Measurements from ENCODE around the gene KEAP1.

DNA sequence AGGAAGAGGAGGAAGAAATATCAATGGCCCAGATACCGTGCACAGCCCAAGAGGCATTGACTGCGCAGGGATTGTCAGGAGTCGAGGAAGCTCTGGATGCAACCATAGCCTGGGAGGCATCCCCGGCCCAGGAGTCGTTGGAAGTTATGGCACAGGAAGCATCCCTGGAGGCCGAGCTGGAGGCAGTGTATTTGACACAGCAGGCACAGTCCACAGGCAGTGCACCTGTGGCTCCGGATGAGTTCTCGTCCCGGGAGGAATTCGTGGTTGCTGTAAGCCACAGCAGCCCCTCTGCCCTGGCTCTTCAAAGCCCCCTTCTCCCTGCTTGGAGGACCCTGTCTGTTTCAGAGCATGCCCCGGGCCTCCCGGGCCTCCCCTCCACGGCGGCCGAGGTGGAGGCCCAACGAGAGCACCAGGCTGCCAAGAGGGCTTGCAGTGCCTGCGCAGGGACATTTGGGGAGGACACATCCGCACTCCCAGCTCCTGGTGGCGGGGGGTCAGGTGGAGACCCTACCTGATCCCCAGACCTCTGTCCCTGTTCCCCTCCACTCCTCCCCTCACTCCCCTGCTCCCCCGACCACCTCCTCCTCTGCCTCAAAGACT lies 36.0 kb downstream of the KEAP1 start:
- TF ChIP-seq, protein P1, sequence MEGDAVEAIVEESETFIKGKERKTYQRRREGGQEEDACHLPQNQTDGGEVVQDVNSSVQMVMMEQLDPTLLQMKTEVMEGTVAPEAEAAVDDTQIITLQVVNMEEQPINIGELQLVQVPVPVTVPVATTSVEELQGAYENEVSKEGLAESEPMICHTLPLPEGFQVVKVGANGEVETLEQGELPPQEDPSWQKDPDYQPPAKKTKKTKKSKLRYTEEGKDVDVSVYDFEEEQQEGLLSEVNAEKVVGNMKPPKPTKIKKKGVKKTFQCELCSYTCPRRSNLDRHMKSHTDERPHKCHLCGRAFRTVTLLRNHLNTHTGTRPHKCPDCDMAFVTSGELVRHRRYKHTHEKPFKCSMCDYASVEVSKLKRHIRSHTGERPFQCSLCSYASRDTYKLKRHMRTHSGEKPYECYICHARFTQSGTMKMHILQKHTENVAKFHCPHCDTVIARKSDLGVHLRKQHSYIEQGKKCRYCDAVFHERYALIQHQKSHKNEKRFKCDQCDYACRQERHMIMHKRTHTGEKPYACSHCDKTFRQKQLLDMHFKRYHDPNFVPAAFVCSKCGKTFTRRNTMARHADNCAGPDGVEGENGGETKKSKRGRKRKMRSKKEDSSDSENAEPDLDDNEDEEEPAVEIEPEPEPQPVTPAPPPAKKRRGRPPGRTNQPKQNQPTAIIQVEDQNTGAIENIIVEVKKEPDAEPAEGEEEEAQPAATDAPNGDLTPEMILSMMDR (IDR thresholded peaks at IDR 0.05), result no peak
- TF ChIP-seq ZFX (IDR thresholded peaks at IDR 0.05; ENCODE audit: borderline replicate concordance), result no peak

Data from 22Rv1 (cell line).